GM20000 (cell line): Measurements from ENCODE around the gene FANCF.
A peak's percentile ranks its signal among the peaks of the same experiment; 100 is the strongest.
"Not testable (repeated sequence)": the region's sequence is repeated elsewhere in the genome, so short reads cannot be mapped to it uniquely, and the experiment has no call there.

ENCODE experiments used
- DNase-seq: peaks from one replicate; pipeline ENCODE4 v3.0.0; 2012; ENCODE audit warnings: low spot score
- CTCF ChIP-seq: IDR thresholded peaks from 2 replicates; pipeline ENCODE4 v1.5.1; 2012; ENCODE audit warnings: mild to moderate bottlenecking, control low read depth; ENCODE audit errors: extremely low read depth, missing control alignments

Gene FANCF

GRCh38 chr11:22666688-22667439 is 41.2 kb upstream of the FANCF start:
- DNase-seq, result peak; percentile 65
- no peak for TF ChIP-seq CTCF

- no peak for TF ChIP-seq CTCF
- DNase-seq, result no peak
These were observed 40.7 kb upstream of the FANCF start, which contains the start of gene GAS2 for GRCh38 chr11:22666325-22666687. Gene GAS2 (plus strand): TSS chr11:22666611. CDS start chr11:22674870, 8,259 bp downstream.

DNA sequence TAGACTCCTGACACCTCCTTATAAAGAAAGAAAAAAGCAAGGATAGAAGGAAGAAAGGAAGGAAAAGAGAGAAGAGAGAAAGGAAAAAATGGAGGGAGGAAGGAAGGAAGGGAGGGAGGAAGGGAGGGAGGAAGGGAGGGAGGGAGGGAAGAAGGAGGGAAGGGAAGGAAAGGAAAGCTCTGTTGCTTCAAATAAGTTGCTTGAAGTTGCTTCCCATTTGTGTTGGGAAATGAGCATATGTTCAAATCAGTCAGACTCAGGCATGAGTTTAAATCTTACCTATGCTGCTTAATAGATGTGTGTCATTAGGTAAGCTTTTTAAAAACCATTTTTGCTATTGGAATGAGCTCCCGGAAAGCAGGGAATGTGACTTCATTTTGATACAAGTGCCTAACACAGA is 34.2 kb upstream of the FANCF start:
- TF ChIP-seq CTCF, result no peak
- no peak for DNase-seq

GRCh38 chr11:22657101-22657694 is 31.6 kb upstream of the FANCF start:
- no peak for TF ChIP-seq CTCF
- peak; percentile 47 for DNase-seq

DNA sequence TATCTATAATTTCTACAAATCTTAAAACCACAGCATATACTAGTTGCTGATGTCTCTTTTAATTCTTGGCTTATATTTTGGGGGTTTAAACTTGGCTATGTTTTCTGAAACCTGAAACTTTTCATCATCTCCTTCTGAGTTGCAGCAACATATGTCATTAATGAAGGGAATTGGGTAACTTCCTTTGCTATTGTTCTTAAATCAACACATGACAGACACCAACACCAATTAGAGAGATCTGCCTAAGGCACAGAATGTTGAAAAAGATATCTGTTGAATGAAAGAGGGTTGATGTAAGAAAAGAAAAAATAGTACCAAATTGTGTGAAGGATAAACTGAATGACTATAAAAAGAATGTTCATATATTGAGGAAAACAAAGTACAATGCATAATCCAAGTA is 30.5 kb upstream of the FANCF start:
- DNase-seq, result no peak
- no peak for TF ChIP-seq CTCF

GRCh38 chr11:22652346-22652745 is 26.7 kb upstream of the FANCF start:
- not testable (repeated sequence) for DNase-seq

- no peak for TF ChIP-seq CTCF
- no peak for DNase-seq
These were observed 15.9 kb upstream of the FANCF start for GRCh38 chr11:22641559-22641958.

GRCh38 chr11:22640862-22641261 is 15.2 kb upstream of the FANCF start:
- no peak for DNase-seq
- no peak for TF ChIP-seq CTCF
